Lower leg skin (tissue), 4 donors: ENCODE data around the gene TGFBI. TPM values are rescaled to one million over a fixed set of nuclear protein-coding genes. Genes with fewer than 3 reads are reported as not detected.

Experiments
- DNase-seq, 2 donors: peaks; one replicate each; pipeline ENCODE4 v3.0.0-alpha.2; 2019; ENCODE audit warnings: low spot score in 2 of 2
- H3K4me3 ChIP-seq: fragments of 200-600 bp; sonication (generic); 2 replicates; pipeline ENCODE4 v1.5.1; 2017; ENCODE audit warnings: mild to moderate bottlenecking, low read depth; ENCODE audit not compliant: poor library complexity, severe bottlenecking
- POLR2A ChIP-seq, 2 donors: fragments of 450-650 bp; IDR thresholded peaks; one replicate each; pipeline ENCODE4 v1.6.1; 2016 to 2017; ENCODE audit warnings: antibody characterized with exemption in 2 of 2, mild to moderate bottlenecking in 1 of 2, moderate library complexity in 1 of 2
- WGBS, 2 donors: methylation state at CpG; one replicate each; pipeline ENCODE4 v1.1.5; 2018; 5-methylcytosine and 5-hydroxymethylcytosine counted together
- intact Hi-C: fragments of 100-400 bp; cut with DNase I; formaldehyde crosslinking; loops from one replicate; pipeline ENCODE4 v1.15.0; 2023; ENCODE audit warnings: low total_unique reads
- total RNA-seq, 4 donors: library from RNA; depleted of rRNA; stranded (reverse); fragments of >200 nt; gene quantifications; one replicate each; pipeline ENCODE4 v1.1.0, GENCODE V29; 2016
- TF ChIP-seq, protein P1 (sequence below), 3 donors: fragments of 450-650 bp; IDR thresholded peaks; one replicate each; pipeline ENCODE4 v1.5.1; 2016; ENCODE audit warnings: antibody characterized with exemption in 3 of 3, mild to moderate bottlenecking in 3 of 3, moderate library complexity in 2 of 3

TGFBI gene
- total RNA-seq, 4 donors from 2014 or later: 312 to 829 (median 484) TPM

DNA sequence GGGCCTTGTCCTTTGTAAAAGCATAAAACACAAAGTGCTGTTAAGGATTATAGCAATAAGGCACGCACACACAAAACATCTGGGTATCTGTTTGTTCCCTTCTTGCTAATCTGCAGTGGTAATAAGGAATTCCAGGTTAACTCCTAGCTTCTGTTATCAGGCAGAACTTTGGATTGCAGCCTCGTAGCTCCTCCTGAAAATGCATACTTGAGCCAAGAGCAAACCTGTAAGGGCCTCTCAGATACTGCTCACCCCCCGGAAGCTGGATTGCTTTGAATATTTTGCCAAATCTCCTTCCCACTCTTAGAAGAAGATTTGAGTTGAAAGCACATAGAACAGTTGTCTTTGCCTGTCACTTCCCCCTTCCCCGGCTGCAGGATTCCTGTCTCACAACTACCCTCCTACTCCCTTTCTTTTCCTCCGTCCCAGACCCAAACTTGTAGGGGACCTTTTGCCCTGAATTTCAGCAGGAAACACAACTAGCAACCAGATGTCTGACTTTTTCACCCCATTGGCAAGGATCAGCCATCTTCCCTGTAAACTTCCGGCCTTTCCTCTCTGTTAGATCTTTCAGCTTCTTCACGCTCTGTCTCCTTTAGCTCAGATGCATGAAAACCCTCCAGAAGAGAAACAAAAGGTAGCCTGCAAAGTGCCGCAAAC is 75.6 kb downstream of the TGFBI start:
- 54 to 64% methylated on average over 8 of the region's 8 CpGs for WGBS, 2 donors

DNA sequence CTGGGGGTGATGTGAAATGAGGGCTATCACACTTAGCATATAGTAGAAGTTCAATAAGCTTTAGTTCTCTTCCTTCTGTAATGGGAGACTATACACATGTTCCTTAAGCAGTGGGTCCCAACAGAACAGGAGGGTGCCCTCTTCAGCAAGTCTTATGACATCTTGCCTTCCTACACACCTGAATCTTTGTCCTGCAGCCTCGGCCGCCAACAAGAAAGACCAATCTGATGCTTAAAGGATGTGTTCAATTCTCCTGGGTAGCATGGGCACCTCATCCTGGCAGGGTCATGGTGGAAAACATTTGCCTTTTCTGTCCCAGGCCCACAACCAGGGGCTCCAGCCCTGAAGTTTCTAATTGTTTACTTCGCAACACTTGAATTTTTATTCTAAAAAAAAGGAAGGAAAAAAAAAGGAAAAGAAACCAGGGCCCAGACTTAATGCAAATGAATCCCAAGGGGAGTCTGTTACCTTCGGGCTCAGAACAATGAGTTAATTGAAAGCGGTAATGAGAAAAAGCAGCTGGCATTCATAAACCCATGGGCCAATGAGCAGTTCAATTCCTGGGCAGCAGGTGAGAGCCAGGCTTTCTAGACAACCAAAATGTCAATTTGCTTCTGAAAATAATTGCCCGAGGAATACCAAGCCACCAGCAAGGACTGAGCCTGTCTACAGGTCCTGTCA is 77.7 kb downstream of the TGFBI start:
- intact Hi-C loops: no loop called here
- 80 to 82% methylated on average over 6 of the region's 6 CpGs for WGBS, 2 donors
- no peak for TF ChIP-seq POLR2A (IDR thresholded peaks at IDR 0.05)
- TF ChIP-seq, protein P1, sequence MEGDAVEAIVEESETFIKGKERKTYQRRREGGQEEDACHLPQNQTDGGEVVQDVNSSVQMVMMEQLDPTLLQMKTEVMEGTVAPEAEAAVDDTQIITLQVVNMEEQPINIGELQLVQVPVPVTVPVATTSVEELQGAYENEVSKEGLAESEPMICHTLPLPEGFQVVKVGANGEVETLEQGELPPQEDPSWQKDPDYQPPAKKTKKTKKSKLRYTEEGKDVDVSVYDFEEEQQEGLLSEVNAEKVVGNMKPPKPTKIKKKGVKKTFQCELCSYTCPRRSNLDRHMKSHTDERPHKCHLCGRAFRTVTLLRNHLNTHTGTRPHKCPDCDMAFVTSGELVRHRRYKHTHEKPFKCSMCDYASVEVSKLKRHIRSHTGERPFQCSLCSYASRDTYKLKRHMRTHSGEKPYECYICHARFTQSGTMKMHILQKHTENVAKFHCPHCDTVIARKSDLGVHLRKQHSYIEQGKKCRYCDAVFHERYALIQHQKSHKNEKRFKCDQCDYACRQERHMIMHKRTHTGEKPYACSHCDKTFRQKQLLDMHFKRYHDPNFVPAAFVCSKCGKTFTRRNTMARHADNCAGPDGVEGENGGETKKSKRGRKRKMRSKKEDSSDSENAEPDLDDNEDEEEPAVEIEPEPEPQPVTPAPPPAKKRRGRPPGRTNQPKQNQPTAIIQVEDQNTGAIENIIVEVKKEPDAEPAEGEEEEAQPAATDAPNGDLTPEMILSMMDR (IDR thresholded peaks at IDR 0.05): no peak
- H3K4me3 ChIP-seq: no peak overlapping the region
- no peak for DNase-seq

More for the DNA sequence above, 75.6 kb downstream of the TGFBI start:
- no peak for DNase-seq
- intact Hi-C loops: no loop called here
- H3K4me3 ChIP-seq: no peak overlapping the region
- TF ChIP-seq, protein P1 (IDR thresholded peaks at IDR 0.05): no peak
- TF ChIP-seq POLR2A (IDR thresholded peaks at IDR 0.05): no peak

DNA sequence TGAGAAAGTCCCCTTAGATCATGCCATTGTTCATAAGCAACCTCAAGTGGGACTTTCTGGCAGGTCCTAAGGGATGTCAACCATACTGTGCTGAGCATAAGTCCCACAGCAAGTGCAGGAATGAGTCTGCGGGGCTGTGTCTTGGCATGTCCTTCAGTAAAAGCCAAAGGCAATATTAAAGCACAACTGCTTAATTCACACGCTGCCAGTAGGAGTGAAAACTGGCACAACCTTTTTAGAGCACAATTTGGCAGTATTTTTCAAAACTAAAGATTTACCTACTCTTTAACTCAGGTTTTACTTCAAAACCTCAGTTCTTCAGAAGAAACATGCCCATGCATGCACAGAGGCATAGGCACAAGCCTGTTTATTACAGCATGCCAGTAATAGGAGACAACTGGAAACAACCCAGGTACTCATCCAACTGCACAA is 79.4 kb downstream of the TGFBI start:
- H3K4me3 ChIP-seq: no peak overlapping the region
- TF ChIP-seq, protein P1 (IDR thresholded peaks at IDR 0.05): no peak
- no peak for TF ChIP-seq POLR2A (IDR thresholded peaks at IDR 0.05)
- intact Hi-C loops: no loop called here
- DNase-seq: peak in 1 of 2 donors; percentile 20
- WGBS, 2 donors: 53 to 61% methylated on average over 2 of the region's 2 CpGs

DNA sequence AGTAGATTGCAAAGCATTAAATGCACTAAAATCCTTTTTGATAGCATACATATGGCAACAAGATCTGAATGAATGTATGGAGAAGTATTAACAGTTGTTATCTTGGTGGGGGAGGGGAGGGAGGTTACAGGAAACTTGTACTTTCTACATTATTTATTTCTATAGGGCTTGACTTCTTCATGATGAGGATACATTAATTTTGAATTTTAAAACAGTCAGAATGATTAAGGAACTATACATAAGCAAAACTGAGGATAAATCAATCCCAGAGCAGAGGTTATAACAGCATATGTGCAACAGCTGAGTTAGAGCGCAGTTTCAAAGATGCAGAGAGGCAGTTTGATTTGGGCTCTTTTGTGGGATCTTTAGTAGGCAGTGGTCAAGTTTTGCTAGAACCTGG is 80.0 kb downstream of the TGFBI start:
- intact Hi-C loops: no loop called here
- no peak for DNase-seq
- no peak overlapping the region for H3K4me3 ChIP-seq
- TF ChIP-seq, protein P1 (IDR thresholded peaks at IDR 0.05): no peak
- no peak for TF ChIP-seq POLR2A (IDR thresholded peaks at IDR 0.05)
- WGBS, 2 donors: 88 to 96% methylated on average over 1 of the region's 1 CpG

GRCh38 chr5:136109453-136110135 is 80.8 kb downstream of the TGFBI start:
- no peak for DNase-seq
- intact Hi-C loops: no loop called here
- no peak overlapping the region for H3K4me3 ChIP-seq
- 85% methylated on average over 5 of the region's 5 CpGs for WGBS, 2 donors
- TF ChIP-seq POLR2A (IDR thresholded peaks at IDR 0.05): no peak
- TF ChIP-seq, protein P1 (IDR thresholded peaks at IDR 0.05): no peak

Other genes starting within 250 kb of the TGFBI start
- gene SLC25A48, start 194.3 kb upstream of the TGFBI start, total RNA-seq: 1 to 10 TPM in 3 of 4 donors, under 1 TPM in 1; 0.80 to 7.6 (median 1.7) TPM
- not detected for gene IL9, start 133.1 kb upstream of the TGFBI start, total RNA-seq
- not detected for gene LECT2, start 74.0 kb upstream of the TGFBI start, total RNA-seq
- gene SMAD5, start 103.9 kb downstream of the TGFBI start, total RNA-seq: 100 to 1,000 TPM in 1 of 4 donors, 10 to 100 TPM in 3; 43.3 to 102 (median 65.1) TPM
- not detected for gene SMIM32, start 164.2 kb downstream of the TGFBI start, total RNA-seq